Ascending aorta (tissue), 2 donors: ENCODE results near the gene FBLN5. TPM values are rescaled to one million over a fixed set of nuclear protein-coding genes. Genes with fewer than 3 reads are reported as not detected.

ENCODE experiments used
- DNase-seq, 2 donors: peaks; one replicate each; pipeline ENCODE4 v3.0.0-alpha.2; 2019; ENCODE audit warnings: low spot score in 2 of 2
- H3K27ac ChIP-seq, 2 donors: fragments of 200-600 bp; sonication (generic); one replicate each; pipeline ENCODE4 v1.5.1; 2016 to 2017; ENCODE audit warnings: mild to moderate bottlenecking in 1 of 2
- H3K27me3 ChIP-seq: fragments of 200-600 bp; sonication (generic); one replicate; pipeline ENCODE4 v1.5.1; 2017
- H3K36me3 ChIP-seq, 2 donors: fragments of 200-600 bp; sonication (generic); one replicate each; pipeline ENCODE4 v1.5.1; 2016
- H3K4me1 ChIP-seq, 2 donors: fragments of 200-600 bp; sonication (generic); one replicate each; pipeline ENCODE4 v1.5.1; 2016 to 2017; ENCODE audit warnings: mild to moderate bottlenecking in 1 of 2
- H3K4me3 ChIP-seq, 2 donors: fragments of 200-600 bp; sonication (generic); one replicate each; pipeline ENCODE4 v1.5.1; 2016 to 2017; ENCODE audit warnings: mild to moderate bottlenecking in 1 of 2
- H3K9me3 ChIP-seq, 2 donors: fragments of 200-600 bp; sonication (generic); one replicate each; pipeline ENCODE4 v1.5.1; 2016
- CTCF ChIP-seq, 3 experiments: fragments of 200-600 bp in 2 of 3; fragments of 450-650 bp in 1 of 3; sonication (generic) in 2 of 3; IDR thresholded peaks; one replicate each; pipeline ENCODE4 v1.5.1; 2016 to 2019; ENCODE audit warnings: antibody characterized with exemption in 3 of 3, mild to moderate bottlenecking in 1 of 3, moderate library complexity in 1 of 3
- intact Hi-C: fragments of 100-400 bp; cut with DNase I; formaldehyde crosslinking; loops from one replicate; pipeline ENCODE4 v1.15.1; 2023
- total RNA-seq: library from RNA; depleted of rRNA; stranded (reverse); fragments of >200 nt; gene quantifications from one replicate; pipeline ENCODE4 v1.1.0, GENCODE V29; 2016

The FBLN5 gene
- total RNA-seq, 1 donor from 2014 or later = 280 TPM

GRCh38 chr14:91968280-91968679, 20.8 kb upstream of the FBLN5 start:
- no peak for DNase-seq
- intact Hi-C loops = no loop called here
- TF ChIP-seq CTCF (IDR thresholded peaks at IDR 0.05) = no peak
- Histone ChIP-seq H3K9me3 (no peaks in the 10 kb centered on the region), H3K4me1 (no peaks in the 10 kb centered on the region), H3K27me3 (no peaks in the 10 kb centered on the region), H3K27ac (no peak overlapping the region), H3K4me3 (no peak overlapping the region), H3K36me3 (peaks cover 23 to 41% of the 10 kb centered on the region in 2 donors)

- no peak overlapping the region for H3K4me3 ChIP-seq
- H3K9me3 ChIP-seq = no peaks in the 10 kb centered on the region
- no peaks in the 10 kb centered on the region for H3K27me3 ChIP-seq
- peaks cover 12 to 18% of the 10 kb centered on the region in 2 donors for H3K36me3 ChIP-seq
- H3K4me1 ChIP-seq = no peaks in the 10 kb centered on the region
- intact Hi-C loops = no loop called here
- no peak overlapping the region for H3K27ac ChIP-seq
- TF ChIP-seq CTCF (IDR thresholded peaks at IDR 0.05) = no peak
- DNase-seq = no peak
Measured at GRCh38 chr14:91964724-91965123, 17.2 kb upstream of the FBLN5 start.

- no peak for DNase-seq
- Histone ChIP-seq H3K36me3 (peaks cover 11 to 12% of the 10 kb centered on the region in 2 donors), H3K4me1 (no peaks in the 10 kb centered on the region), H3K4me3 (no peak overlapping the region), H3K27ac (no peak overlapping the region), H3K9me3 (no peaks in the 10 kb centered on the region), H3K27me3 (no peaks in the 10 kb centered on the region)
- intact Hi-C loops = no loop called here
- no peak for TF ChIP-seq CTCF (IDR thresholded peaks at IDR 0.05)
Measured at GRCh38 chr14:91964011-91964410, 16.5 kb upstream of the FBLN5 start.

GRCh38 chr14:91963465-91963864, 16.0 kb upstream of the FBLN5 start:
- Histone ChIP-seq H3K27ac (no peak overlapping the region), H3K9me3 (no peaks in the 10 kb centered on the region), H3K36me3 (peaks cover 6% of the 10 kb centered on the region in 2 donors), H3K27me3 (no peaks in the 10 kb centered on the region), H3K4me1 (no peaks in the 10 kb centered on the region), H3K4me3 (no peak overlapping the region)
- intact Hi-C loops = no loop called here
- no peak for TF ChIP-seq CTCF (IDR thresholded peaks at IDR 0.05)
- DNase-seq = no peak

GRCh38 chr14:91961297-91962220, 14.1 kb upstream of the FBLN5 start:
- Histone ChIP-seq H3K27me3 (no peaks in the 10 kb centered on the region), H3K4me3 (no peak overlapping the region), H3K27ac (no peak overlapping the region), H3K9me3 (no peaks in the 10 kb centered on the region), H3K4me1 (no peaks in the 10 kb centered on the region), H3K36me3 (no peaks in the 10 kb centered on the region)
- intact Hi-C loops = no loop called here
- DNase-seq = no peak
- no peak for TF ChIP-seq CTCF (IDR thresholded peaks at IDR 0.05)
